Mesothelial cell of epicardium (in vitro differentiated cells): ENCODE measurements around the gene VKORC1. TPM values are rescaled to one million over a fixed set of nuclear protein-coding genes. Genes with fewer than 3 reads are reported as not detected.

ENCODE experiments used
- DNase-seq, 2 experiments: peaks; one replicate each; pipeline ENCODE4 v3.0.0; 2021; ENCODE audit warnings: low spot score in 2 of 2; ENCODE audit not compliant: unreplicated experiment in 2 of 2
- H3K27ac Mint-ChIP-seq: 2 replicates; pipeline ENCODE4 v1.8.0; 2021; ENCODE audit warnings: mixed read lengths
- H3K27me3 Mint-ChIP-seq: 2 replicates; pipeline ENCODE4 v1.8.0; 2021; ENCODE audit warnings: low read depth, mixed read lengths
- H3K36me3 Mint-ChIP-seq: 2 replicates; pipeline ENCODE4 v1.8.0; 2021; ENCODE audit warnings: mixed read lengths
- H3K4me1 Mint-ChIP-seq: 2 replicates; pipeline ENCODE4 v1.8.0; 2021; ENCODE audit warnings: mixed read lengths
- H3K4me3 Mint-ChIP-seq: 2 replicates; pipeline ENCODE4 v1.8.0; 2021; ENCODE audit warnings: mild to moderate bottlenecking, moderate library complexity, mixed read lengths
- H3K9me3 Mint-ChIP-seq: 2 replicates; pipeline ENCODE4 v1.8.0; 2021; ENCODE audit warnings: mixed read lengths
- total RNA-seq: library from RNA; stranded (reverse); gene quantifications from 3 replicates; pipeline ENCODE4 v1.2.1, GENCODE V29; 2021
- TF ChIP-seq, protein P1 (sequence below): fragments of 200-600 bp; sonication (generic); IDR thresholded peaks from one replicate; pipeline ENCODE4 v1.5.0; 2021; ENCODE audit warnings: antibody characterized with exemption; ENCODE audit not compliant: unreplicated experiment

The VKORC1 gene
- total RNA-seq, 1 donor from 2014 or later: 53.7 TPM

- H3K4me3 Mint-ChIP-seq: no peak overlapping the region
- H3K36me3 Mint-ChIP-seq: peaks cover 16% of the 10 kb centered on the region
- no peaks in the 10 kb centered on the region for H3K4me1 Mint-ChIP-seq
- TF ChIP-seq, protein P1, sequence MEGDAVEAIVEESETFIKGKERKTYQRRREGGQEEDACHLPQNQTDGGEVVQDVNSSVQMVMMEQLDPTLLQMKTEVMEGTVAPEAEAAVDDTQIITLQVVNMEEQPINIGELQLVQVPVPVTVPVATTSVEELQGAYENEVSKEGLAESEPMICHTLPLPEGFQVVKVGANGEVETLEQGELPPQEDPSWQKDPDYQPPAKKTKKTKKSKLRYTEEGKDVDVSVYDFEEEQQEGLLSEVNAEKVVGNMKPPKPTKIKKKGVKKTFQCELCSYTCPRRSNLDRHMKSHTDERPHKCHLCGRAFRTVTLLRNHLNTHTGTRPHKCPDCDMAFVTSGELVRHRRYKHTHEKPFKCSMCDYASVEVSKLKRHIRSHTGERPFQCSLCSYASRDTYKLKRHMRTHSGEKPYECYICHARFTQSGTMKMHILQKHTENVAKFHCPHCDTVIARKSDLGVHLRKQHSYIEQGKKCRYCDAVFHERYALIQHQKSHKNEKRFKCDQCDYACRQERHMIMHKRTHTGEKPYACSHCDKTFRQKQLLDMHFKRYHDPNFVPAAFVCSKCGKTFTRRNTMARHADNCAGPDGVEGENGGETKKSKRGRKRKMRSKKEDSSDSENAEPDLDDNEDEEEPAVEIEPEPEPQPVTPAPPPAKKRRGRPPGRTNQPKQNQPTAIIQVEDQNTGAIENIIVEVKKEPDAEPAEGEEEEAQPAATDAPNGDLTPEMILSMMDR: no peak
- DNase-seq: no peak
- H3K27me3 Mint-ChIP-seq: no peaks in the 10 kb centered on the region
- no peak overlapping the region for H3K27ac Mint-ChIP-seq
- no peaks in the 10 kb centered on the region for H3K9me3 Mint-ChIP-seq
Observed at GRCh38 chr16:31083556-31083955, 11.0 kb downstream of the VKORC1 start.

- DNase-seq: no peak
- Mint-ChIP-seq H3K27me3 (no peaks in the 10 kb centered on the region), H3K9me3 (no peaks in the 10 kb centered on the region), H3K4me1 (no peaks in the 10 kb centered on the region), H3K27ac (no peak overlapping the region), H3K36me3 (peaks cover 17% of the 10 kb centered on the region), H3K4me3 (no peak overlapping the region)
- TF ChIP-seq, protein P1: no peak
Observed at GRCh38 chr16:31083081-31083480, 11.5 kb downstream of the VKORC1 start.

- Mint-ChIP-seq H3K4me1 (no peaks in the 10 kb centered on the region), H3K9me3 (no peaks in the 10 kb centered on the region), H3K36me3 (peaks cover 22% of the 10 kb centered on the region), H3K27me3 (no peaks in the 10 kb centered on the region), H3K4me3 (no peak overlapping the region), H3K27ac (peak overlapping the region; percentile 29)
- TF ChIP-seq, protein P1: no peak
- DNase-seq: no peak
Observed at GRCh38 chr16:31082368-31083045, 12.1 kb downstream of the VKORC1 start.

DNA sequence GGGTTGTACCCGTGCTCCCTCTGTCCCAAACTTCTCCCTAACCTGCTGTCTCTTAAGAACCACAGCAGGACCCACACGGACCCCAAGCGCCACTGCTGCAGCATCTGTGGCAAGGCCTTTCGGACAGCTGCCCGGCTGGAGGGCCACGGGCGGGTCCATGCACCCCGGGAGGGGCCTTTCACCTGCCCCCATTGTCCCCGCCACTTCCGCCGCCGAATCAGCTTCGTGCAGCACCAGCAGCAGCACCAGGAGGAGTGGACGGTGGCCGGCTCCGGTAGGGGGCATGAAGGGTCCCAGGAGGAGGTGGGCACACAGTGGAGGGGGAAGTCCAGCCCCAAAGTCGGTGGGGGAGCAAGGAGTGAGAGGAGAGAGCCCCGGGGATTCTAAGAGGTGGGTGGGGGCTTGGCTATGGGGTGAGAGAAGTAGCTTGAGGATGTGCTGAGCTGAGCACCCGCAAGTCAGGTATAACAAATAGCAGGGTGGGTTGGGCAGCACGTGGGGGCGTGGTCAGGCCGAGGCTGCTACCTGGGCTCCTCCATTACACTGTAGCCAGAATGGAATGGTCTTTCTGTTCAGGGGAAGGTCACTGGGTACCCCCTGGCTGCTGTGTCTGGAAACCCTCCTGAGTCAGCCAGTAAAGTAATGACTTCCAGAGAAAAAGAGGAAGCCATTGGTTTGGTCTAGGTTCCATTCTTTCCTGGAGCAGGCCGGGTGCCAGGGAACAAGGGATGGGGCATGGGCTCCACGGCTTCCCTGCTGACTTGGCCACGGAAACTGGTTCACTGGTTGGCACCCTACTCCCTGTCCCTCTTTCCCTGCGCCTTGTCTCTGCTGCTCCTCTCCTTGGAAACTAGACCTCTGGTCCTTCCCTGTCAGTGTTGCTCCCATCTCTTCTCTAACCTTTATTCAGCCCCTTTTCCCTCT is 12.9 kb downstream of the VKORC1 start:
- Mint-ChIP-seq H3K9me3 (no peaks in the 10 kb centered on the region), H3K4me3 (no peak overlapping the region), H3K27me3 (no peaks in the 10 kb centered on the region), H3K36me3 (peaks cover 22% of the 10 kb centered on the region), H3K4me1 (no peaks in the 10 kb centered on the region), H3K27ac (peak overlapping the region; percentile 29)
- TF ChIP-seq, protein P1: no peak
- no peak for DNase-seq

DNA sequence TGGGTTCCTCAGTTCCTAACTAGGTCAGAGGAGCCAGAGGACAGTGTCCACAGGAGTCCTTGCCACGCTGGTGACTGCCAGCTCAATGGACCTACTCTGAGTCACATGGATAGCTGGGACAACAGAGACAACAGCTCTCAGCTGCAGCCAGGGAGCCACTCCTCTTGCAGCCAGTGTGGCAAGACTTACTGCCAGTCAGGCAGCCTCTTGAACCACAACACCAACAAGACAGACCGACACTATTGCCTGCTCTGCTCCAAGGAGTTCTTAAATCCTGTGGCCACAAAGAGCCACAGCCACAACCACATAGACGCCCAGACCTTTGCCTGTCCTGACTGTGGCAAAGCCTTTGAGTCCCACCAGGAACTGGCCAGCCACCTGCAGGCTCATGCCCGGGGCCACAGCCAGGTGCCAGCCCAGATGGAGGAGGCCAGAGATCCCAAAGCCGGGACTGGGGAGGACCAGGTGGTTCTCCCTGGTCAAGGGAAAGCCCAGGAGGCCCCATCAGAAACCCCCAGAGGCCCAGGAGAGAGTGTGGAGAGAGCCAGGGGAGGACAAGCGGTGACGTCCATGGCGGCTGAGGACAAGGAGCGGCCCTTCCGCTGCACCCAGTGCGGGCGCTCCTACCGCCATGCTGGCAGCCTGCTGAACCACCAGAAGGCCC is 13.7 kb downstream of the VKORC1 start:
- Mint-ChIP-seq H3K27me3 (no peaks in the 10 kb centered on the region), H3K36me3 (peaks cover 22% of the 10 kb centered on the region), H3K9me3 (no peaks in the 10 kb centered on the region), H3K4me1 (no peaks in the 10 kb centered on the region), H3K27ac (no peak overlapping the region), H3K4me3 (no peak overlapping the region)
- TF ChIP-seq, protein P1: no peak
- DNase-seq: no peak
